Measurements from ENCODE around the gene ARL3.
"Not testable (repeated sequence)": the region's sequence is repeated elsewhere in the genome, so short reads cannot be mapped to it uniquely, and the experiment has no call there.

ARL3 gene, protein sequence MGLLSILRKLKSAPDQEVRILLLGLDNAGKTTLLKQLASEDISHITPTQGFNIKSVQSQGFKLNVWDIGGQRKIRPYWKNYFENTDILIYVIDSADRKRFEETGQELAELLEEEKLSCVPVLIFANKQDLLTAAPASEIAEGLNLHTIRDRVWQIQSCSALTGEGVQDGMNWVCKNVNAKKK

DNA sequence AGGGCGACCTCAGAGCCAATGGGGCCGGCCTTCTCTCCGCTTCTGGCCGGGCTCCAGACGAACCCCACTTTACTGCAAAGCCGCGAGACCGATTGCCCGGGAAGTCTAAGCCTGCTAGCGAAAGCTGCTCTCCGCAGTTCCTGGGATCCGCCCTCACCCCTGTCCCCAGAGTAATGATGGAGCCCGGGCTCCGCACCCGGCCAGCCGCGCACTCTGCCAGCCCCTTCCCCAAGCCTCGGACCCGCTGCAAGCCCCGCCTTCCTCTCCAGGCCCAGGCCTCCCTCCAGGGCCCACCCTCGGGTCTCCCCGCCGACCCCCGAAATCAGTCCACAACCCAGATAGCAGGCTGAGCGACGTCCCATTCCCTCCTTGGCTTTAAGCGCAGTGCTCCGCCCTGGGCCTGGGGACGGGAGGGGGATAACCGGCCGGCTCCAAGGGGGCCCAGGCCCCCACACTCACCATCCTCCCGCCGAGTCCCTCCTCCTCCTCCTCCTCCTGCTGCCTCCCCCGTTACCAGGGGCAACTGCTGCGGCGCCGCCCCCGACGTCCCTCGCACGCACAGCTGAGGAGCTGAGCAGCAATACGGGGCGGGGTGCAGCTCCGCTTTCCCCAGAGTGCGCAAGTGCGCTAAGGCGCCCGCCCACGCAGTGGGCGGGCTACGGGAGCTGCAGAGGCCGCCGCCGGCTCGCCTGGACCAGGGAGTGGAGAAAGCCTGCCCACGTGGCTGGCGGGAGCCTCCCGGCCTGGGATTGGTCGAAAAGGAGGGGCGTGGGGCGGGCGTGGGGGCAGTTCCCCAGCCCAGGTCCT lies at the start of gene ARL3:
Gene ARL3, minus strand, starts transcription at position 584 of the 807 bp plus-strand sequence. Its CDS starts 122 bp downstream, at position 462.
- DNase-seq: peak; percentile 96

DNA sequence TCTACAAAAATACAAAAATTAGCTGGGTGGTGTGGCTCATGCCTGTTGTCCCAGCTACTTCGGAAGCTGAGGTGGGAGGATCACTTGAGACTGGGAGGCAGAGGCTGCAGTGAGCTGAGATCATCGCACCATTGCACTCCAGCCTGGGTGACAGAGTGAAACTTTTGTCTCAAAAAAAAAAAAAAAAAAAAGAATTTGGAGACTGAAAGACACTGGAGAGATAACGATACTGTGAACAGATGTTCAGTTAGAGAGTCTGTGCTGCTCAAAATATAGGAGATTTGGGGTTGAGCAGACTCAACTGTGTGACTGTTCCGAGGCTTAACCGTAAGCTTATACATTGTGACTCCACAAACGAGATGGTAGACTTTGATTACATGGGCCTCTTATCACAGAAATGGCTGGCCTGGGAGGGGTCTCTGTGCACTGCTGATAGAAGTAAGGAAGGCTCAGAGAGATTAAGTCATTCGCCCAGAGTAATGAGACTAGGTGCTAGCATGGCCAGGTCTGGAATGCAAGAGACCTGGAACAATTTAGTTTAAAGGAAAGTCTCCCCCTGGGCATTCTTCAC lies 48.9 kb upstream of the ARL3 start:
- no peak for DNase-seq

DNA sequence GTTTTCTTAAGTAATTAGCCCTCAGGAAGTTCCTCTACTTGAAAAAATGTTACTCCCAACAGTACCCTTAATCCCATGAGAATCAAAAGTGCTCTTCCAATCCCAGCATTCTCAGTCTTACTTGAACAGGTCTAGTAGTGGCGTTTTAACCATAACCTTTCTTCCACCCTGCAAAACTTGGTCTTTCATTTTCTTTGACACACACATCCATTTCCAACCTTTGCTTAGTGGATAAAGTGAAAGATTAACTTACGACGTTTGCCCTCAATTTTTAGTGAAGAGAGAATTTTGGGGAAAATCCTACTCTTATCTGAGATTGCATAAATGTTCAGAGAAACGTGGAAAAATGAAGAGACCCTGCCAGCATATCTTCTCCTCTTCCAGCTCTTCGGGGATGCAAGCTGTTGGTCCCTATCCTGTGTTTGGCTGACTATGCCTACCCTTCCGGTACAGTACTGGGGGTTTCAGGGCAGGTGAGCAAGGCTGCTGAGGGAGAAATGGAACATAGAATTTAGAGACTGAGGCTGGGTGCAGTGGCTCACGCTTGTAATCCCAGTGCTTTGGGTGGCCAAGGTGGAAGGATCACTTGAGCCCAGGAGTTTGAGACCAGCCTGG lies 48.3 kb upstream of the ARL3 start:
- DNase-seq: no peak

DNA sequence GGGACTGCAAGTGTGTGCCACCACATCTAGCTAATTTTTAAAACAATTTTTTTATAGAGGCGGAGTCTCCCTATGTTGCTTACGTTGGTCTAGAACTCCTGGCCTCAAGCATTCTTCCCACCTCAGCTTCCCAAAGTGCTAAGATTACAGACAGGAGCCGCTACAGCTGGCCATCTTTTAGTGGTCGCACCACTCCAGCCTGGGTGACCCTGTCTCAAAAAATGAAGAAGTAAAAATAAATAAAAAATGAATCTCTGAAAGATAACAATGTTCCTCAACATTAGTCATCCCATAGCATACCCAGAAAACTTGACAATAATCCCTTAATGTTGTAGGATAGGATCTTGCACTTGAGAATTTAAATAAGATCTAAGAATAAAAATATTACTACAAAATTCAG lies 47.8 kb upstream of the ARL3 start:
- DNase-seq: no peak

DNA sequence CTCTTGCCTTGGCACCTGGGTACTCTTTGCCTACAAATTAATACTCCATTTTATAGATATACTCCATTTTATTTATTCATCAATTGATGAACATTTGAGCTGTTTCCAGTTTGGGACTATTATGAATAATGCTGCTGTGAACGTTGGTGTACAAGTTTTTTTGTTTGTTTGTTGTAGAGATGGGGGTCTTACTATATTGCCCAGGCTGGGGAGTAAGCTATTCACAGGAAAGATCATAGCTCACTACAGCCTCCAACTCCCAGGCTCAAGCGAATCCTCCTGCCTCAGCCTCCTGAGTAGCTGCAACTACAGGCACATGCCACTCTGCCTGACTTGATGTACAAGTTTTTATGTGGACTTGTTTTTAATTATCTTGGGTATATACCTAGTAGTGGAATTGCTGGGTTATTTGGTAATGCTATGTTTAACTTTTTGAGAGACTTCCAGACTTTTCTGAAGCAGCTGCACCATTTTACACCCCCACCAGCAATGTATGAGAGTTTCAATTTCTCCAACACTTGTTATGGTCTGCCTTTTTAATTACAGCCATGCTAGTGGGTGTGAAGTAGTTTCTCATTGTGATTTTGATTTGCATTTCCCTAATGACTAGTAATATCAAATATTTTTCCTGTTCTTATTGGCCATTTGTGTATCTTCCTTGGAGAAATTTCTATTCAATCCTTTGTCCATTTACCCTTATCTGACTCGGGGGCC lies 45.5 kb upstream of the ARL3 start:
- DNase-seq: no peak

DNA sequence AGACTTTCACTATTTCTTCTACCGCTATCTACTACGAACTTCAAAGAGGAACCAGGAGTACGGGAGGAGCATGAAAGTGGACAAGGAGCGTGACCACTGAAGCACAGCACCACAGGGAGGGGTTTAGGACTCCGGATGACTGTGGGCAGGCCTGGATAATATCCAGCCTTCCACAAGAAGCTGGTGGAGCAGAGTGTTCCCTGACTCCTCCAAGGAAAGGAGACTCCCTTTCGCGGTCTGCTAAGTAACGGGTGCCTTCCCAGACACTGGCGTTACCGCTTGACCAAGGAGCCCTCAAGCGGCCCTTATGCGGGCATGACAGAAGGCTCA lies 44.7 kb upstream of the ARL3 start:
- not testable (repeated sequence) for DNase-seq

DNA sequence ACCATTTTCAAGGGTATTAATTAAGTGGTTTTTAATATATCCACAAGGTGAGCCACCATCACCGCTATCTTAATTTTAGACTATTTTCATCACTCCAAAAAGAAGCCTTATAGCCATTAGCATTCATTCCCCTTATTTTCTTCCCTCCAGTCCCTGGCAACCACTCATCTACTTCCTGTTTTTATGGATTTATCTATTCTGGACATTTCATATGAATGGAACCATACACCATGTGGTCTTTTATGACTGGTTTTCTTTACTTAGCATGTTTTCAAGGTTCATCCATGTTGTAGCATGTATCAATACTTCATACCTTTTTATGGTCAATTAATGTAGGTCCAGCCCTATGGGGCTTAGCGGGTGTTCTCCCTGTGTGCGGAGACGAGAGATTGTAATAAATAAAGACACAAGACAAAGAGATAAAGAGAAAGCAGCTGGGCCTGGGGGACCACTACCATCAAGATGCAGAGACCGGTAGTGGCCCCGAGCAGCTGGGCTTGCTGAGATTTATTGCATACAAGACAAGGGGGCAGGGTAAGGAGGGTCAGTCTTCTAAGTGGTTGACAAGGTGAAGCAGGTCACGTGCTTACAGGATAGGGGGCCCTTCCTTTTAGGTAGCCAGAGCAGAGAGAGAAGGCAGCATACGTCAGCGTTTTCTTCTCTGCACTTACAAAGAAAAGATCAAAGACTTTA lies 44.2 kb upstream of the ARL3 start:
- DNase-seq: no peak

DNA sequence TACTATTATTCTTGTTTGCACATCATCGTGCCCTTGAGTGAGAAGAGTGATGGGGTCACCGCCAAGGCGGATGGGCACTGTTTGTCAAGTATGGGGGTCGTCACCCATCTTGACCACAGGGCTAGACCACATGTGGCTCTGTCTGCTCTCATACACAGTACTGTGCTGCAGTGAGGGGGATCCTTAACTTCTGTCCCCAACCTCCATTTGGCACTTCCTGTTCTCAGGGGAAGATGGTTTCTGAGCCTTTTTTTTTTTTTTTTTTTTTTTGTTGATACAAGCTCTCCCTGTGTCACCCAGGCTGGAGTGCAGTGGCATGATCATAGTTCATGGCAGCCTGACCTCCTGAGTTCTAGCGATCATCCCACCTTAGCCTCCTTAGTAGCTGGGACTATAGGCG lies 43.1 kb upstream of the ARL3 start:
- no peak for DNase-seq

DNA sequence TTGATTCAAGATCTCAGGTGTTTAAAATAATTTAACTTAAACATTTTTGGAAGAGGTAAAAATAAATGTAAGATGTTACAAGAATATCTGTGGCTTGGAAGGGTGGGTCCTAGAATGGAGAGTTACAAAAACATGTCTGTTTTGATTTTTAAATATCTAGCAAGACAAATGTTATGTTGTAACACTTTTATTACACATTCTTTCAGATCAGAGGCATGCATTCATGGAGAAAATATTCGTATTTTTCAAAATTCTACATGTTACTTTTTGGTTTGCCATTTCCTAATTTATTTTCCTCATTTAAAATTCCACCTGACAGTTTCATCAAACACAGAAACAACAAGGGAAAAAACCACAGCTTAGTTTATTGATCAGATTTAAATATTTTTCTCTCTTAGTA lies 39.5 kb upstream of the ARL3 start:
- DNase-seq: no peak

DNA sequence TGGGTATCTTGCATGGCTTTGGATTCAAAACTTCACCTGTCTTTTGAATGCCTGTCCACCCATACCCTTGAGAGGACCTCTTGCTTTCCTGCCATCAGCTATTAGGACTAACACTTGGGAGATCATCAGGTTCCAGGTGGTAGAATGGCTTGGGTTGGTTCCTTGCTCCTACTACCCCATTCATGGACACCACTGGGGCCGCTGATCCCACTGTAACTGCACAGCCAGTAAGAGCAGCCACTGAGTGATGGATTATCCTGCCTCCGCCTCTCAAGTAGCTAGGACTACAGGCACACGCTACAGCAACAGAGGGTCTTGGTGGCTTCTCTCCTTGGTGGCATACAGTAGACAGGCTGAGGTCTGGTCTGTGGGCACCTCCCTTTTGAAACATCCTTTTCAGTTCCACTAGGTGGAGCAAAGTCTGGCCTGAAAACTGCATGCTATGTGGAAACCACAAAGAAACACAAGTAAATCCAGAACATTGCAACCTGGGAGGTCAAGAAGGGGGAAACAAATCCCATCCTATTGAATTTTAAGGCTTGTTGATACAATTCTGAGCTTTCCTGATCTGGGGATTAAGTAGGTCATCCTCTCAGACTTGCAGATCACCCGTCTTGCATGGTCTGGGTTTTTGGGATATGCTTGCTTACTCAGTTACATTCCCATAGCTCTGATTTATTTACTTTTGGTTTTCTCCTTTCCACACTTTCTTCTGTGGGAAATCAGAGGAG lies 38.9 kb upstream of the ARL3 start:
- no peak for DNase-seq

DNA sequence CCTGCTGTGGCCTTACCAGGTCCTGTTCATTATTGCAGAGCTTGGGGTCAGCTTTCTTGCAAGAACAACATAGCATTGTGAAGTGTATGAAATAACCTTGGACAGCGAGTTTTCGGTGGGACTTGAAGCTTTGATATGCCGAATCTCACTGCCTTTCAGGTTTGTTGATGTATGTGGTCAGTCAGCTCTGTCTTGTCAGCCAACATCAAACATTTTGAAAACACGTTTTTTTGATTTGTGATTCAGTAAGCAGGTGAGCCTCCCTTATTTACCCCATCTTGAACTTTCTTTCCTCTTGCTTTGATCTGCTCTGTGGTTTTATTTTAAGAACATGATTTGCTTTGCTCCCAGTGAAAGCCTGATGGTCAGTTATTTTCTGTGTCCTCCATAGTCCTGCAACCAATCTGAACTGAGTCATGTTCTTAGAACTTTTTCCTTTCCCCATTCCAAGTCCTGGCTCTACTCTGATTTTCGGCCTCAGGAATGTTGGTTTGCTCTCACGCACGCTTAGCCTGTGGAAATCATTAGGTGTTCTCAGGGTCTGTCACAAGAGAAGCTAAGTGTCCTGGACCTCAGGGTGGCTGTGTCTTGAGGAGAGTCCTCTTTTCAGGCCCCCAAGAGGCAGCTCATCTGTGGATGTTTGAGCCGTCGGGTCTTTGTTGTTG lies 38.2 kb upstream of the ARL3 start:
- no peak for DNase-seq

DNA sequence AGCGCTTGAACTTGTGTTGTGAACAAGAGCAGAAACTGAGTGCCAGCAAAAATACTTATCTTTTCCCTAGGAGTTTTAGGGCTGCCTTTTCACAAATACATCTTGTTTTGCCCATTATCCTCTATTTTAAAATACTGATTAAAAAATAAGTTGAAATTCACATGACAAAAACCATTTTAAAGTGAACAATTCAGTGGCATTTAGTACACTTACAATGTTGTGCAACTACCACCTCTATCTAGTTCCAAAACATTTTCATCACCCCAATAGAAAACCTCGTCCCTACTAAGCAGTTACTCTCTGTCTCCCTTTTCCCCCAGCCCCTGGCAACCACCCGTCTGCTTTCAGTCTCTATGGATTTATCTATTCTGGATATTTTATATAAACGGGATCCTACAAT lies 31.0 kb upstream of the ARL3 start:
- no peak for DNase-seq

DNA sequence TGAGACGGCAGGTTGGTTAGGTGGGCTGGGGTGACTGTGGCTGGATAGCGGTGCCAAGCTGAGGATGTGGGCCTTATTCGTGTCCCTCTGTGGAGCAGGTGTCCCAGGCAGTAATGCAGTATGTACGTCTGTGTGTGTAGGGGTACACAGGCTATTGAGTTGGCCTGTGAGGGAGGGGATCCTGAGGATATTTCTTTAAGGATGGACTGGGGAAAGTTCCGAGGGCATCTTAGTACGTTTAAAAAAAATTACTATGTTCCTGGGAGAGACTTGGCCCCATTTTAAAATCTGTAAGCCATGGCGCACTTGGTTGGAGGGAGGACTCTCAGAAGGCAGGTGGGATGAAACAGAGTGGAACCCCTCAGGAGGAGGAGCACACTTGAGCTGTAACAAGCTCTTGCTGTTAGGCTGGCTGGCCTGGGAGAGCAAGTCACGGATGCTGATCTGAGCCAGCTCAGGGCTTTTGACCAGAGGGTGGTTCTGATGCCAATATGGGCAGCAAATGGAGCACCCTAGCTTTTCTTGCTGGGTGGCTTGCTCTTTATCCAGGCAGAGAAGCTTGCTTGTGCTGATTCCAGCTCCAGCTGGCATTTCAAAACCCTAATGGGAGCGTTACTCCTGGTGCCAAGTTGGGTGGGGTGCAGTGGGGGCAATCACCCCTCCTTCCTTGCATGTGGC lies 30.3 kb upstream of the ARL3 start:
- DNase-seq: no peak

DNA sequence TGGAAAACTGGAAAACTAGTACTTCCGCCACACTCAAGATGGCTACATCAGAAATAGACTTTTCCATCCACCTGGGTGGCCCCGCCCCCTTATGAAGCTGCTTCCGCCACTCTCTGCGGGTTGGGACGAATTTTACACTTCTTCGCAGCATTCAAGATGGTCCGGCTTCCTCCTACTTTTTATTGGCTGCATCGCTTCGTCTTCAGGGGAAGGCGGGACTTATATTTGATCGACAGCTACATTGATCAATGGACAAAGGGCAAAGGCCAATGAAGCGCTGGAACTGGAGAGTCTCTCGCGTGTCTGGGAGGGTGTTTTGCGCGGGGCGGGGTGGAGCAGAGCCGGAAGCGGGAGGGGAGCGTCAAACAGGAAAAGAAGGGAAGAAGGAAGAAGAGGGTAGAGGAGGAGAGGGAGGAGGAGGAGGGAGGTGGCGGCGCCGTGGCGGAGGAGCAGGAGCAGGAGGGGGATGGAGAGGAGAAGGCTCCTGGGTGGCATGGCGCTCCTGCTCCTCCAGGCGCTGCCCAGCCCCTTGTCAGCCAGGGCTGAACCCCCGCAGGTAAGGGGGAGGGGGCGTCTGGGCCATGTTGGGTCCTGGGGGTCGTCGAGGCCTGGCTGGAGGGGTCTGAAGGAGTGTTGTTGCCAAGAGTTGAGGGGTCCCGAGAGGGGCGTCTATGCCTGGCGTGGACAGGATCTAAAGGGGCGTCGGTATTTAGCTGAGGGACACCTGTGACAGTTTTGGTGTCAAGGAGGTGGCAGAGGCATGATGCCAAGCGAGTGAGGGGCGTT lies 29.6 kb upstream of the ARL3 start, which contains the start of gene WBP1L:
Gene WBP1L, plus strand, starts transcription at position 361 of the 786 bp plus-strand sequence. Its CDS starts 106 bp downstream, at position 467.
- DNase-seq: peak; percentile 97

DNA sequence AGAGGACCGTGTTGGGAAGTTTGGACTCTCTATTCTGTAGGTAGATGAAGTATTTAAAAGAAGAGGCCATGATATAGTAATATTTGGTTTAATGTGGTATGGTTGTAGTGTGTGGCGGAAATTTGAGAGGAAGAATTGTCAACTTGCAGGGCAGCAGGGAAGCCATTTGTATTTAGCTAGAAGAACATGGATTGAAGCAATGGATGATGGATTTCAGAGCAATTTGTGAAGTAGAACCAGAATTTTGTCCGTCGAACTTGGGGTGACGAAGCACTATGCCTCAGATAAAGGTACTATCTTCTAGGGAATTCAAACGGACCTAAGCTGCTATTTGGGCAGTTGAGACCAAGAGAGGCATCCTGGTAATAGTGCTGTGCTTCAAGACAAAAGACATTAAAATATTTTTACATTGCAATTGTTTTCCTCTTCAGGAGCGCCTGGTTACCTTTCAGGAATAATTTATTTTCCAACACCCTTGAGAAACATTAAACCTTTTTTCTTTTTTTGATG lies 28.9 kb upstream of the ARL3 start:
- DNase-seq: no peak

DNA sequence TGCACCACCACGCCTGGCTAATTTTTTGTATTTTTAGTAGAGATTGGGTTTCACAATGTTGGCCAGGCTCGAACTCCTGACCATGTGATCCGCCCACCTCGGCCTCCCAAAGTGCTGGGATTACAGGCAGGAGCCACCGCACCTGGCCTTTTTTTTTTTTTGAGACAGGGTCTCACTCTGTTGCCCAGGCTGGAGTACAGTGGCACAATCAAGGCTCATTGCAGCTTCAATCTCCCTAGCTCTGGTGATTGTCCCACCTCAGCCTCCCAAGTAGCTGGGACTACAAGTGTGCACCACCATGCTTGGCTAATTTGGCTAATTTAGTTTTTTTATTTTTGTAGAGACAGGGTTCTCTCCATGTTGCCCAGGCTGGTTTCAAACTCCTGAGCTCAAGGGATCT lies 28.1 kb upstream of the ARL3 start:
- DNase-seq: not testable (repeated sequence)

DNA sequence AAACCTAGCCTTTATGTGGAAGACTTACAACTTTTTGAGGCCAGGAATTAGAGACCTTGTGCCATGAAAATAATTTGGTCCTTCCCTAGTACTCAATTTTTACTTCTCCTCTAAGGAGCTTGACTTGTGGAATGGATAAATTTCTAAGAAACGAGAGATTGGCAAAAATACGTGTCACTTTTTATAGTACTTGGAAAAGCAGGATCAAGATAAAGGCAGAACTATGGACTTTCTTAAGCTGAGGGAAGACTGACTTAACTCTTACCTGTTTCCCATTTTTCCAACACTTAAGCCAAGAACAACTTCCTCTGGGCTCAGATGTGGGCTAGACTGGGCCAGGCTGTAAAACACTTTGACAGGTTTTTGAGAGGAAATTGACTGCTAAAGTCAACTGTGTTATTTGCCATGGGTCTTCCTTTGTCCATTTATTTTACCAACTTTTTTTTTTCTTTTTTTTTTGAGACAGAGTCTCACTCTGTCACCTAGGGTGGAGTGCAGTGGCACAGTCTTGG lies 27.6 kb upstream of the ARL3 start:
- DNase-seq: no peak

DNA sequence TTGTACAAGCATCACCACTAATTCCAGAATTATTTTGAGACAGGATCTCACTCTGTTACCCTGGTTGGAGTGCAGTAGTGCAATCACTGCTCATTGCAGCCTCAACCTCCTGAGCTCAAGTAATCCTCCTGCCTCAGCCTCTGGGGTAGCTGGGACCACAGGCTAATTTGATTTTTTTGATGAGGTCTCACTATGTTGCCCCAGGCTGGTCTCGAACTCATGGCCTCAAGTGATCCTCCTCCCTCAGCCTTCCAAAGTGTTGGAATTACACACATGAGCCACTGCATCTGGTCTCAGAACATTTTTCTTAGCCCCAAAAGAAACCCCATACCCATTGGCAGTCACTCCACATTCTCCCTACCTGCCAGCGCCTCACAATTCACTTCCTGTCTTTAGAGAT lies 26.0 kb upstream of the ARL3 start:
- DNase-seq: no peak

DNA sequence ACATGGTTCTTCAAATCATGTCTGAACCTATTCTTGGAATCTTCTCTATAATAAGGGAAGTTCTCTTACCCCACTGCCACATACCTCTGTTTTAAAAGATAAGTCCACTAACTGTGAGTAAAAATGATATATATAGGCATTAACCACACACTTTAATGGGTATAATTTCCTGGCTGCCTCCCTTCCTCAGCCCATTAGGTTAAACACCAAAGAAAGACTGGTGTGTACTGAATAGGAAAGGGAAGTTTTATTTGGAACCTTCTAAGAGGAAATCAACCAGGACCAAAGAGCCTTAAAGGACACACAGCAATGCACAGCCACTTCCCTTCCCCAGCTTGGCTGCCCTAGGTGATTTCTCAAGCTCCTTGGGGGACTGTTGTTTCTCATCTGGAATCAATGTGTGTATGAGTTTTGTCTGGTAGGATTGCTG lies 24.5 kb upstream of the ARL3 start:
- DNase-seq: no peak
